Thyroid gland (tissue), 4 donors: ENCODE results near the gene SLC10A7. TPM values are rescaled to one million over a fixed set of nuclear protein-coding genes. Genes with fewer than 3 reads are reported as not detected.

ENCODE experiments used
- DNase-seq, 2 donors: peaks; one replicate each; pipeline ENCODE4 v3.0.0-alpha.2; 2019
- H3K27ac ChIP-seq, 3 donors: fragments of 200-600 bp; sonication (generic); 1 replicate in 2 of 3; 2 replicates in 1 of 3; pipeline ENCODE4 v1.5.1; 2016 to 2019; ENCODE audit warnings: mild to moderate bottlenecking in 1 of 3, moderate library complexity in 1 of 3
- H3K27me3 ChIP-seq: fragments of 200-600 bp; sonication (generic); one replicate; pipeline ENCODE4 v1.5.1; 2019
- H3K36me3 ChIP-seq, 2 donors: fragments of 200-600 bp; sonication (generic); one replicate each; pipeline ENCODE4 v1.5.1; 2016 to 2019
- H3K4me1 ChIP-seq, 2 donors: fragments of 200-600 bp; sonication (generic); one replicate each; pipeline ENCODE4 v1.5.1; 2017 to 2019
- H3K4me3 ChIP-seq, 3 donors: fragments of 200-600 bp; sonication (generic); replicated peaks in 1 of 3; 1 replicate in 2 of 3; 2 replicates in 1 of 3; pipeline ENCODE4 v1.5.1; 2016; ENCODE audit warnings: mild to moderate bottlenecking in 1 of 3
- H3K9me3 ChIP-seq: fragments of 200-600 bp; sonication (generic); one replicate; pipeline ENCODE4 v1.5.1; 2017
- POLR2A ChIP-seq, 2 donors: fragments of 450-650 bp; IDR thresholded peaks; one replicate each; pipeline ENCODE4 v1.6.1; 2017; ENCODE audit warnings: antibody characterized with exemption in 2 of 2, mild to moderate bottlenecking in 2 of 2, moderate library complexity in 1 of 2
- WGBS, 2 donors: methylation state at CpG; one replicate each; pipeline ENCODE4 v1.1.5; 2017; 5-methylcytosine and 5-hydroxymethylcytosine counted together
- intact Hi-C: fragments of 100-400 bp; cut with DNase I; formaldehyde crosslinking; loops from one replicate; pipeline ENCODE4 v1.15.1; 2023
- total RNA-seq, 4 donors: library from RNA; depleted of rRNA; stranded (reverse); fragments of >200 nt; gene quantifications; one replicate each; pipeline ENCODE4 v1.2.3, GENCODE V29; 2016
- TF ChIP-seq, protein P1 (sequence below), 6 experiments: fragments of 200-600 bp in 3 of 6; fragments of 450-650 bp in 3 of 6; sonication (generic) in 3 of 6; IDR thresholded peaks; one replicate each; pipeline ENCODE4 v1.5.1; 2016 to 2019; ENCODE audit warnings: antibody characterized with exemption in 6 of 6, mild to moderate bottlenecking in 2 of 6, inconsistent platforms in 1 of 6, moderate library complexity in 1 of 6

The SLC10A7 gene
- total RNA-seq, 4 donors from 2014 or later: 16.7 to 29.9 (median 23.1) TPM

DNA sequence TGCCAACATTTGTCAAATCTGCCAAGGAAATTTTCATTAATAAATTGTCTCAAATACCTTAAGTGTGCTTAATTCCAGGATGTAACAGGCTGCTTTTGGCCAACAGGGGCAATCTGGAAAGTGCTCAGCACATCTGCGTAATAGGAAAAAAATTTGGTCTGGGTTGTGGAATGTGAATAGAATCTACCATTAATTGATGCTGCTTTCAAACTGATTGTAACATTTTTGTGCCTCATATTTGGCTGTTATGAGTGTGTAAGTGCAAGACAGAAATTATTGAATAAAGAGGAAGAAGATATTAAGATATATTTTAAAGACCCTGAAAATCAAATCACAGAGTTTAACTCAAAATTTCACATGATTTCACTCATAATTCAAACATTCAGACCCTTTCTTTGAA is 266.3 kb downstream of the SLC10A7 start:
- H3K27ac ChIP-seq: no peak overlapping the region
- H3K4me1 ChIP-seq: no peaks in the 10 kb centered on the region
- no peaks in the 10 kb centered on the region for H3K27me3 ChIP-seq
- H3K36me3 ChIP-seq: peaks cover 0 to 3% of the 10 kb centered on the region in 2 donors
- TF ChIP-seq POLR2A (IDR thresholded peaks at IDR 0.05): no peak
- TF ChIP-seq, protein P1, sequence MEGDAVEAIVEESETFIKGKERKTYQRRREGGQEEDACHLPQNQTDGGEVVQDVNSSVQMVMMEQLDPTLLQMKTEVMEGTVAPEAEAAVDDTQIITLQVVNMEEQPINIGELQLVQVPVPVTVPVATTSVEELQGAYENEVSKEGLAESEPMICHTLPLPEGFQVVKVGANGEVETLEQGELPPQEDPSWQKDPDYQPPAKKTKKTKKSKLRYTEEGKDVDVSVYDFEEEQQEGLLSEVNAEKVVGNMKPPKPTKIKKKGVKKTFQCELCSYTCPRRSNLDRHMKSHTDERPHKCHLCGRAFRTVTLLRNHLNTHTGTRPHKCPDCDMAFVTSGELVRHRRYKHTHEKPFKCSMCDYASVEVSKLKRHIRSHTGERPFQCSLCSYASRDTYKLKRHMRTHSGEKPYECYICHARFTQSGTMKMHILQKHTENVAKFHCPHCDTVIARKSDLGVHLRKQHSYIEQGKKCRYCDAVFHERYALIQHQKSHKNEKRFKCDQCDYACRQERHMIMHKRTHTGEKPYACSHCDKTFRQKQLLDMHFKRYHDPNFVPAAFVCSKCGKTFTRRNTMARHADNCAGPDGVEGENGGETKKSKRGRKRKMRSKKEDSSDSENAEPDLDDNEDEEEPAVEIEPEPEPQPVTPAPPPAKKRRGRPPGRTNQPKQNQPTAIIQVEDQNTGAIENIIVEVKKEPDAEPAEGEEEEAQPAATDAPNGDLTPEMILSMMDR (IDR thresholded peaks at IDR 0.05): no peak
- DNase-seq: no peak
- 89% methylated on average over 1 of the region's 1 CpG for WGBS, 2 donors
- intact Hi-C loops: no loop called here
- H3K4me3 ChIP-seq: no peak overlapping the region
- H3K9me3 ChIP-seq: no peaks in the 10 kb centered on the region

DNA sequence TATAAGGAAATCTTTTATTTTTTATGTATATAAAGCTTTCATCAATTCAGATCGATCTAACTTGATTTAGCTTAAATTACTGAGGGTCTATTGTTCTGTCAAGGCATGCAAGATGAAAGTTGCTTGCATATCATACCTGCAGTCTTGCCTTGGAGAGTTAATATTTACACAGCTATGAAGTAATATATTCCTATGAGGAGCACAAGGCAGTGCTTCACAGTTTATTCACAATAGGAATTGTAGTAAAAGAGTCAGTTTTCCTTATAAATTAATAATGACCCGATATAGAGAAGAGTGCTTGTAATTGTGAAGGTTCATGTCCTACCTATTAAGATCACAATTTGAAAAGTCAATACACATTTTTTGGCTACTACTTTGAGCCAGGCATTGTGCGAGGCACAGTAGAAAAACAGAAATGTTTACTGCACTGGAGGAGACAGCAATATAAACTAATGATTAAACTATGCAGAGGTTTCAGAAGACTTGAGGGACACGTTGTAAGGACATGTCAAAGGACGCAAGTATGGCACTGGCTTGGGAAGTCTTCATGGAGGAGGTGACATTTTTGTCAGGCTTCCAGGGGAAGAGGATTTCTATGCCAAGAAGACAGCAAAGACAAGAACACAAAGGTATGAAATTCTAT is 268.6 kb downstream of the SLC10A7 start:
- TF ChIP-seq POLR2A (IDR thresholded peaks at IDR 0.05): no peak
- TF ChIP-seq, protein P1 (IDR thresholded peaks at IDR 0.05): no peak
- WGBS, 2 donors: 92 to 97% methylated on average over 5 of the region's 5 CpGs
- no peak for DNase-seq

DNA sequence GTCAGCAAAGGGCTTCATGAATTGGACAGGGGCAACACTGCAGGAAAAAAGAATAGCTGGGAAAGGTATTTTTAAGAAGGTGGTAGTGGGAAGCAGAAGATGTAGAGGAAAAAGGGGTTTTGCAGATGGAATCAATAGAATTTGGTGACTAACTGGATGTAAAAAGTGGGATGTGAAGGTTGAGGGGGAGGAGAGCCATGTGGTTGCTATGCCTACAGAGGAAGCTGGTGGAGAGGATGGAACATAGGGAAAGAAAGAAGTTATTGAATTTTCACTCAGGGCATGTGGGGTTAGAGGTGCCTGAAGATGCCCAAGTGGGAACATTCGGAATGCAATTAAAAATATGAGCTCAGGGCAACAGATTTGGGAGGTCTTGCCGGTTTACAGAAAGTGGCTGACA is 274.4 kb downstream of the SLC10A7 start:
- no peak overlapping the region for H3K4me3 ChIP-seq
- TF ChIP-seq, protein P1 (IDR thresholded peaks at IDR 0.05): no peak
- TF ChIP-seq POLR2A (IDR thresholded peaks at IDR 0.05): no peak
- no peak for DNase-seq
- no peaks in the 10 kb centered on the region for H3K27me3 ChIP-seq
- no peak overlapping the region for H3K27ac ChIP-seq
- H3K36me3 ChIP-seq: no peaks in the 10 kb centered on the region
- 47 to 48% methylated on average over 2 of the region's 2 CpGs for WGBS, 2 donors
- intact Hi-C loops: no loop called here
- no peaks in the 10 kb centered on the region for H3K9me3 ChIP-seq
- peaks cover 0 to 7% of the 10 kb centered on the region in 2 donors for H3K4me1 ChIP-seq

More for the DNA sequence above, 268.6 kb downstream of the SLC10A7 start:
- Histone ChIP-seq H3K36me3 (peaks cover 0 to 3% of the 10 kb centered on the region in 2 donors), H3K27me3 (no peaks in the 10 kb centered on the region), H3K9me3 (no peaks in the 10 kb centered on the region), H3K27ac (no peak overlapping the region), H3K4me3 (no peak overlapping the region), H3K4me1 (no peaks in the 10 kb centered on the region)
- intact Hi-C loops: no loop called here

DNA sequence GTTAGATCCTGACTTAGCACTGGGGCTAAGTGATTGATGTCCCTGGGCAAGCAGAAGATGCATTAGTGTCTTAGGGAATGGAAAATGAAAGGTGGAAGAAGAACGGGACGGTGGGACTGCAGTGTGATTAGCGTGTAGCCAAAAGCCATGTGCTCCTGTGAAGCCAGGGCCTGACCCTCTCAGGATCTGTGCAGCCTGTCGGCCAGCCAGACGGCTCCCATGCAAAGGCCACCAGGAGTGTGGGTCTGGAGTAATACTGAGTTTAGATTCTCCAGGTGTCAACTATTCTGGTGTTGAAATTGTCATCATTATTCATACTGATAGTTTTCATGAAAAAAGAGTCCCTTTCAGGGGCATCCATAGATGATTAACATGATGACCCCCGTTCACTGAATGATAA is 275.4 kb downstream of the SLC10A7 start:
- H3K27me3 ChIP-seq: no peaks in the 10 kb centered on the region
- no peaks in the 10 kb centered on the region for H3K9me3 ChIP-seq
- no peaks in the 10 kb centered on the region for H3K36me3 ChIP-seq
- TF ChIP-seq, protein P1 (IDR thresholded peaks at IDR 0.05): no peak
- no peak for TF ChIP-seq POLR2A (IDR thresholded peaks at IDR 0.05)
- no peak overlapping the region for H3K4me3 ChIP-seq
- DNase-seq: no peak
- peaks cover 0 to 16% of the 10 kb centered on the region in 2 donors for H3K4me1 ChIP-seq
- 83 to 88% methylated on average over 6 of the region's 6 CpGs for WGBS, 2 donors
- intact Hi-C loops: no loop called here
- no peak overlapping the region for H3K27ac ChIP-seq

DNA sequence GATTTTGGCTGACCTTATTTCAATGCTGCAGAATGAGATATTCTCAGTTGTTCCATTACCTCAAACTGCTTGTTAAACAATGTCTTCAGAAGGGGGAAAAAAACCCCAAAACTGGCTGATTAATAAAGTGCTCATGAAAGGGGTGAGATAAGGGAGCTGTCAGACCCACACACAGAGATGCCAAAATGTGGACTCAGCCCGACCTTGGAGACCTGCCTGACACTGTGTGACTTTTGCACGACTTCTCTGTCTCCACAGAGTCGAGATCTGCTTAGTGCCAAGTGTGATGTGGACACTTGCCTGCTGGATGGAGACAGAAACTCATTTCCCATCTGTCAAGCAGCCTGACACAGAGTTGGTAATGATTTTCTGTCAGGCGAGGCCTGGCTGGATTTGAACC is 275.9 kb downstream of the SLC10A7 start:
- Histone ChIP-seq H3K4me1 (peaks cover 0 to 19% of the 10 kb centered on the region in 2 donors), H3K4me3 (no peak overlapping the region), H3K36me3 (no peaks in the 10 kb centered on the region), H3K9me3 (no peaks in the 10 kb centered on the region), H3K27me3 (no peaks in the 10 kb centered on the region), H3K27ac (no peak overlapping the region)
- TF ChIP-seq, protein P1 (IDR thresholded peaks at IDR 0.05): no peak
- no peak for DNase-seq
- WGBS, 2 donors: 75 to 83% methylated on average over 4 of the region's 4 CpGs
- intact Hi-C loops: no loop called here
